B cell (primary cell): ENCODE results near the gene NOTCH4. TPM values are rescaled to one million over a fixed set of nuclear protein-coding genes. Genes with fewer than 3 reads are reported as not detected.

ENCODE experiments used
- ATAC-seq: fragments of 200-7000 bp; cut with Tn5 transposase; one replicate; pipeline ENCODE4 v1.10.0; 2021; ENCODE audit warnings: low read depth, mild to moderate bottlenecking, moderate number of reproducible peaks, moderate library complexity
- CTCF ChIA-PET: fragments of 350-600 bp; sonication (Branson Sonifier 250); formaldehyde crosslinking; loops from one replicate; lab custom pipeline; 2021; ENCODE audit warnings: antibody characterized with exemption, inconsistent platforms; lab: Charles Lee
- POLR2A ChIA-PET: fragments of 350-600 bp; sonication (Branson Sonifier 250); formaldehyde crosslinking; loops from one replicate; lab custom pipeline; 2021; ENCODE audit warnings: antibody characterized with exemption; lab: Charles Lee
- DNase-seq: peaks from one replicate; pipeline ENCODE4 v3.0.0; 2013
- H2AFZ ChIP-seq: 2 replicates; pipeline ENCODE4 v1.6.1; 2012; ENCODE audit warnings: mild to moderate bottlenecking, low read depth, low read length; ENCODE audit not compliant: insufficient read depth, poor library complexity, severe bottlenecking
- H3K27ac ChIP-seq, 2 donors: 1 replicate in 1 of 2; 2 replicates in 1 of 2; pipeline ENCODE4 v1.5.1; 2012 to 2013; ENCODE audit warnings: low read length in 2 of 2, mild to moderate bottlenecking in 2 of 2, moderate library complexity in 1 of 2
- H3K27me3 ChIP-seq, 4 experiments: fragments of 200-600 bp in 1 of 4; sonication (generic) in 1 of 4; replicated peaks in 1 of 4; 1 replicate in 2 of 4; 2 replicates in 2 of 4; pipeline versions ENCODE4 v1.6.1 to v1.7.0; 2013 to 2016; ENCODE audit warnings: low read length in 3 of 4, mild to moderate bottlenecking in 2 of 4, mixed read lengths in 1 of 4, moderate library complexity in 1 of 4; ENCODE audit not compliant: insufficient read depth in 4 of 4, control insufficient read depth in 3 of 4; ENCODE audit errors: control extremely low read depth in 1 of 4
- H3K36me3 ChIP-seq, 2 experiments: replicated peaks in 1 of 2; 1 replicate in 1 of 2; 2 replicates in 1 of 2; pipeline versions ENCODE4 v1.6.1 to v1.7.1; 2013; ENCODE audit warnings: low read length in 1 of 2; ENCODE audit not compliant: insufficient read depth in 2 of 2, control insufficient read depth in 1 of 2; ENCODE audit errors: control extremely low read depth in 1 of 2, extremely low read depth in 1 of 2
- H3K4me1 ChIP-seq, 2 donors: fragments of 200-600 bp in 1 of 2; sonication (generic) in 1 of 2; 1 replicate in 1 of 2; 2 replicates in 1 of 2; pipeline versions ENCODE4 v1.5.1 to v1.6.1; 2013 to 2017; ENCODE audit warnings: low read length in 2 of 2; ENCODE audit not compliant: control insufficient read depth in 2 of 2, insufficient read depth in 2 of 2
- H3K4me2 ChIP-seq: replicated peaks from 2 replicates; pipeline ENCODE3; 2012; ENCODE audit warnings: mild to moderate bottlenecking, low read depth, low read length; ENCODE audit not compliant: poor library complexity, severe bottlenecking
- H3K4me3 ChIP-seq, 5 experiments: fragments of 200-600 bp in 1 of 5; sonication (generic) in 1 of 5; 1 replicate in 3 of 5; 2 replicates in 2 of 5; pipeline versions ENCODE4 v1.5.1 to v1.7.0; 2011 to 2016; ENCODE audit warnings: low read length in 4 of 5, mild to moderate bottlenecking in 4 of 5, low read depth in 2 of 5, control low read depth in 1 of 5, moderate library complexity in 1 of 5; ENCODE audit not compliant: insufficient read depth in 1 of 5; ENCODE audit errors: control extremely low read depth in 1 of 5, extremely low read depth in 1 of 5
- H3K79me2 ChIP-seq: fragments of 200-600 bp; sonication (generic); one replicate; pipeline ENCODE4 v1.6.0; 2016; ENCODE audit warnings: low read length; ENCODE audit not compliant: control insufficient read depth, insufficient read depth
- H3K9ac ChIP-seq: fragments of 200-600 bp; sonication (generic); 2 replicates; pipeline ENCODE4 v1.6.1; 2017; ENCODE audit warnings: mild to moderate bottlenecking, low read length, moderate library complexity
- H3K9me3 ChIP-seq, 3 donors: one replicate each; pipeline versions ENCODE4 v1.6.1 to v1.7.1; 2013; ENCODE audit warnings: low read length in 2 of 3; ENCODE audit not compliant: control insufficient read depth in 2 of 3, insufficient read depth in 1 of 3; ENCODE audit errors: control extremely low read depth in 1 of 3
- H4K20me1 ChIP-seq: 2 replicates; pipeline ENCODE4 v1.6.0; 2012; ENCODE audit warnings: mild to moderate bottlenecking, low read length; ENCODE audit not compliant: insufficient read depth, control insufficient read depth, poor library complexity, severe bottlenecking
- H3K27ac Mint-ChIP-seq: one replicate; pipeline ENCODE4 v1.8.0; 2021; ENCODE audit warnings: mixed read lengths
- H3K27me3 Mint-ChIP-seq: one replicate; pipeline ENCODE4 v1.8.0; 2021; ENCODE audit warnings: mixed read lengths
- H3K4me1 Mint-ChIP-seq: one replicate; pipeline ENCODE4 v1.8.0; 2021; ENCODE audit warnings: mixed read lengths
- H3K4me3 Mint-ChIP-seq: one replicate; pipeline ENCODE4 v1.8.0; 2021; ENCODE audit warnings: mixed read lengths
- H3K9me3 Mint-ChIP-seq: one replicate; pipeline ENCODE4 v1.8.0; 2022; ENCODE audit warnings: mixed read lengths; ENCODE audit not compliant: insufficient read depth
- CTCF ChIP-seq: fragments of 200-600 bp; IDR thresholded peaks from one replicate; pipeline ENCODE4 v1.8.0; 2022; ENCODE audit warnings: antibody characterized with exemption, mild to moderate bottlenecking
- EZH2 ChIP-seq: IDR thresholded peaks from 2 replicates; pipeline ENCODE4 v1.6.1; 2012; ENCODE audit warnings: borderline replicate concordance, low read depth, mild to moderate bottlenecking, moderate library complexity, low read length; ENCODE audit not compliant: insufficient read depth, poor library complexity, severe bottlenecking
- WGBS: methylation state at CpG from one replicate; pipeline ENCODE4 v1.1.5; 2013; ENCODE audit warnings: missing lambda C conversion rate; ENCODE audit not compliant: insufficient coverage; 5-methylcytosine and 5-hydroxymethylcytosine counted together
- intact Hi-C: fragments of 100-400 bp; cut with micrococcal nuclease; formaldehyde crosslinking; loops from one replicate; pipeline ENCODE4 v1.10.0; 2022
- polyA plus RNA-seq: library from polyadenylated mRNA; depleted of rRNA; stranded (reverse); fragments of >200 nt; gene quantifications from 2 replicates; pipeline ENCODE4 v1.2.3, GENCODE V29; 2012
- total RNA-seq, 2 donors: library from RNA; stranded (reverse); fragments of 120-200 nt in 1 of 2; gene quantifications; 1 replicate in 1 of 2; 2 replicates in 1 of 2; pipeline versions ENCODE4 v1.2.3 to v1.2.4, GENCODE V29; 2013 to 2022

The NOTCH4 gene
- total and polyA plus RNA-seq, 2 donors (not counting 1 experiment from before 2014, with no cell fraction given) = 6.3 to 10.3 TPM

- H4K20me1 ChIP-seq = no peaks in the 10 kb centered on the region
- no peak for ATAC-seq
- no peak for TF ChIP-seq EZH2
- TF ChIP-seq CTCF = no peak
- WGBS = 94% methylated on average over 3 of the region's 3 CpGs
- H3K9ac ChIP-seq = no peak overlapping the region
- intact Hi-C loops = no loop called here
- H3K4me2 ChIP-seq = no peak overlapping the region
- H3K4me3 ChIP-seq = no peak overlapping the region
- H3K27me3 Mint-ChIP-seq = peaks cover 8% of the 10 kb centered on the region
- no peak overlapping the region for H2AFZ ChIP-seq
- no peaks in the 10 kb centered on the region for H3K79me2 ChIP-seq
- no peaks in the 10 kb centered on the region for H3K4me1 ChIP-seq
- H3K36me3 ChIP-seq = no peaks in the 10 kb centered on the region
- ChIA-PET CTCF (no interaction called here), POLR2A (no interaction called here)
- peaks cover 0 to 8% (median 2%) of the 10 kb centered on the region in 4 experiments for H3K27me3 ChIP-seq
- H3K4me3 Mint-ChIP-seq = no peak overlapping the region
- peaks cover 6% of the 10 kb centered on the region for H3K4me1 Mint-ChIP-seq
- H3K9me3 ChIP-seq = no peaks in the 10 kb centered on the region
- no peak overlapping the region for H3K27ac Mint-ChIP-seq
- no peak overlapping the region for H3K27ac ChIP-seq
- no peaks in the 10 kb centered on the region for H3K9me3 Mint-ChIP-seq
- no peak for DNase-seq
These were observed 19.6 kb downstream of the NOTCH4 start for GRCh38 chr6:32204268-32204715.

GRCh38 chr6:32203426-32204267 lies 20.2 kb downstream of the NOTCH4 start:
- ATAC-seq (no peak), DNase-seq (no peak)
- Histone ChIP-seq H3K27ac (no peak overlapping the region), H4K20me1 (no peaks in the 10 kb centered on the region), H2AFZ (no peak overlapping the region), H3K9ac (no peak overlapping the region), H3K36me3 (no peaks in the 10 kb centered on the region), H3K27me3 (peaks cover 0 to 8% (median 2%) of the 10 kb centered on the region in 4 experiments), H3K9me3 (no peaks in the 10 kb centered on the region), H3K4me1 (no peaks in the 10 kb centered on the region), H3K4me2 (no peak overlapping the region), H3K79me2 (no peaks in the 10 kb centered on the region), H3K4me3 (no peak overlapping the region)
- H3K4me3 Mint-ChIP-seq = no peak overlapping the region
- H3K9me3 Mint-ChIP-seq = no peaks in the 10 kb centered on the region
- 97% methylated on average over 9 of the region's 9 CpGs for WGBS
- intact Hi-C loops = no loop called here
- TF ChIP-seq CTCF (no peak), EZH2 (no peak)
- H3K27me3 Mint-ChIP-seq = peaks cover 8% of the 10 kb centered on the region
- no peak overlapping the region for H3K27ac Mint-ChIP-seq
- POLR2A ChIA-PET = no interaction called here
- CTCF ChIA-PET = no interaction called here
- H3K4me1 Mint-ChIP-seq = peaks cover 5% of the 10 kb centered on the region
